ENCODE results near the gene KCNQ1. TPM values are rescaled to one million over a fixed set of nuclear protein-coding genes. Genes with fewer than 3 reads are reported as not detected.

KCNQ1 gene
- total RNA-seq, 1 donor from 2014 or later, result 6.4 TPM

DNA sequence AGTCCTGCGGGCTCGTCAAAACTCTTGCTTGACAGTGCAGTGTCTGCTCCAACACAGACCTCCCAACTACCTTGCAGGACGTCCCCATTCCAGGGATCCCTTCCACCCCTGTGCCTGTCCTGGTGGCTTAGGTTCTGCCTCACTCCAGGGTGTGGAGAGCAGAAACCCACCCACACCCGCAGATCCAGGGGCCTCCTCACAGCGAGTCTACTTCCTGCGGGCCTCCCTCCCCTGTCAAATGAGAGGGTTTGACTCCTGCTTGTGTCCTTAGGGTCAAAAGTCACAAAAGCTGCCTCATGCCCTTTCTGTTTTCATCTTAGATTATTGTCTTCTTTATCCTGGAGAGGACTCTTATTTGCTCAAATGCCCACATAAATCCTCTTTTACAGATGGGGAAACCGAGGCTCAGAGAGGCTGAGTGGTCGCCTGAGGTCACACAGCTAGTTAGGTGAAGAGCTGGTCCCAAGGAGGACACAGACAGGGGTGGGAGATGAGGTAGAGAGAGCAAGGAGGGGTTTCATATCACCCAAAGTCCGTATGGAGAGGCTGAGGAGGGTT, 336.1 kb downstream of the KCNQ1 start:
- H3K9me3 Mint-ChIP-seq, result no peaks in the 10 kb centered on the region
- no peak for DNase-seq

DNA sequence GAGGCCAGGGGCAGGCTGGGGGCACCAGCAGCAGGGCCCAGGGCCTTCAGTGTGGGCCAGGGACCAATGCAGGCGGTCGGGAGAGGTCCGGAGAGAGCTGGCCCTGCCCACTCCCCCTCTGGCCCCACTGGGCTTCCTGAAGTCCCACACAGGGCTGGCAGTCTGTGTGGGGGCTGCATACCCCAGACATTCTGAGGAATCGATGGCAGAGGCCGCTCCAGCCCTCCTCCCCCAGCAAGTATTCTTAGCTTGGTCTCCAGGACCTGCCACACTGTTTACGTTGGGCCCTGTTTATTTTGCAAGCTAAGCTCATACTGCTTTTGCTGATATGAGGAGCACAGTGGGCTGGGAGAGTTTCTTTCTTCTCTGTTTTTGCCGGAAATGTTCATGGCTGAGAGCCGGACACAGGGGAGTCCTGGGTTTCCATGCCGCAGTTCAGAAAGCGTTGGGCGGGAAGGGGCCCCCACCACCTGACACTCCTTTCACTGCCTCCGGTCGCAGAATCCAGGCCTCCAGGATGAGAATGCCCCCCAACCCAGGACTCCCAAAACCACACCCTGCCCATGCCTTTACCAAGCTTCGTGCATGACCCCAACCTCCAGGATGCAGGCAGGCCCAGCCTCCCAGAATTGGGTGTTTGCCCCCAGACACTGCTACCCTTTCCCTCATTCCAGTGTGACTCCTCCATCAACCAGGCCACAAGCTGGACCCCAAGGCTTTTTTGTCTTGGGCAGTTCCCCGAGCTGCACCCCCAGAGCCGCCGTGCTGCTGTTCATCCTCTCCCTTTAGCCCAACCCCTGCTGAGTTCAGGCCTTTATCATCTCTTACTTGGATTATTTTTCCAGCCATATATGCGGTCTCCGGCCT, 336.8 kb downstream of the KCNQ1 start:
- intact Hi-C loops (cut with micrococcal nuclease), result no loop called here
- Mint-ChIP-seq H3K27me3 (peaks cover 17% of the 10 kb centered on the region), H3K36me3 (ENCODE audit: low read depth) (no peaks in the 10 kb centered on the region), H3K4me1 (no peaks in the 10 kb centered on the region), H3K27ac (no peak overlapping the region), H3K4me3 (no peak overlapping the region), H3K9me3 (no peaks in the 10 kb centered on the region)
- DNase-seq, result no peak

More for the DNA sequence above, 336.1 kb downstream of the KCNQ1 start:
- Mint-ChIP-seq H3K27ac (no peak overlapping the region), H3K36me3 (ENCODE audit: low read depth) (no peaks in the 10 kb centered on the region), H3K4me1 (no peaks in the 10 kb centered on the region), H3K27me3 (peaks cover 14% of the 10 kb centered on the region), H3K4me3 (no peak overlapping the region)
- intact Hi-C loops (cut with micrococcal nuclease), result no loop called here

DNA sequence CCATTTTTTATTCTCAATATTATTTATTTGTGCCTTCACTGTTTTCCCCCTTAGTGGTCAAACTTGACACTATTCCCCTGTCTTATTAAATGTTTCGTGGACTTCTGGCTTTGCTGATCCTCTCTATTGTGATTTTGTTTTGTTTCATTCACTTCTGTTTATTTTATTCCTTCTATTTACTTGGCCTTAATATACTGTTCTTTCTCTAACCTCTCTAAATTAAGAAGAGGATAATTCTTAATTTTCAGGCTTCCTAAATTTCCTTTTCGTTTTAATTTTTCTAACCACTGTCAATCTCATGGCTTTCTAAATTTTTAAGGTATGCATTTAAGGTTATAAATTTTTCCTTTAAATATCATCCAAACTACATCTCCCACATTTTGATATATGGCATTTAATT, 338.0 kb downstream of the KCNQ1 start:
- H3K4me1 Mint-ChIP-seq, result no peaks in the 10 kb centered on the region
- H3K4me3 Mint-ChIP-seq, result no peak overlapping the region
- no peaks in the 10 kb centered on the region for H3K36me3 Mint-ChIP-seq (ENCODE audit: low read depth)
- intact Hi-C loops (cut with micrococcal nuclease), result no loop called here
- H3K27ac Mint-ChIP-seq, result no peak overlapping the region
- no peaks in the 10 kb centered on the region for H3K9me3 Mint-ChIP-seq
- DNase-seq, result no peak
- H3K27me3 Mint-ChIP-seq, result peaks cover 19% of the 10 kb centered on the region

DNA sequence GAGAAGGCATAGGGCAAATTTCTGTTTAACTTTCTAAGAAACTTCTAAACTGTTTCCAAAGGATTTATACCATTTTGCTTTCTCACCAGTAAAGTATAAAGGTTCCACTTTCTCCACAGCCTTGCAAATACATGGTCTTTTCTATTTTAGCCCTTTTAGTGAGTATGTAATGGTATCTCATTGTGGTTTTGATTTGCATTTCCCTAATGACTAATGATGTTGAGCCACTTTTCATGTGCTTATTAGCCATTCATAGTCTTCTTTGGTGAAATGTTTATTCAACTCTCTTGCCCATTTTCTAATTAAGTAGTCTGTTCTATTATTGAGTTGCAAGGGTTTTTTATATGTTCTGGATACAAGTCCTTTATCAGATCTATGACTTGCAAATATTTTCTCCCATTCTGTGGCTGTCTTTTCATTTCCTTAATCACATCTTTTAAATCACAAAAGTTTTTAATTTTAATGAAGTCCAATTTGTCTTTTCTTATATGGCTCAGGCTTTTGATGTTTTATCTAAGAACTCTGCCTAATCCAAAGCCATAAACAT, 338.8 kb downstream of the KCNQ1 start:
- Mint-ChIP-seq H3K4me3 (no peak overlapping the region), H3K27me3 (peaks cover 19% of the 10 kb centered on the region), H3K36me3 (ENCODE audit: low read depth) (no peaks in the 10 kb centered on the region), H3K27ac (no peak overlapping the region), H3K4me1 (no peaks in the 10 kb centered on the region), H3K9me3 (no peaks in the 10 kb centered on the region)
- intact Hi-C loops (cut with micrococcal nuclease), result no loop called here
- no peak for DNase-seq

DNA sequence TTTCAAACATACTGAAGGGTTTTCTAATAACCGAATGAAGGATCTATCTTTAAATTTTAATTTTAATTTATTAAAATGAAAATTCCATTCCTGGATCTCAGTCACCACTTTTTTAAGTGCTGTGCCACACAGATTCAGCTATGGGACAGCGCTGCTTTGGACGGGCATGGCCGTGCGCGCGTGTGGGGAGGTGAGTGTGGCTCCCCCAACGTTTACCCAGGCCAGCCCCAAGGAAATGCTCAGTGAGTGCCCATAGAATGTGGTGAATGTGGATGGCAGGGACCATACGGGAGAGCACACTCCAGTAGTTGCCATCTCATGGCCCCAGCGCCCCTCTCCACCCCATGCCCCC, 343.0 kb downstream of the KCNQ1 start:
- Mint-ChIP-seq H3K4me3 (no peak overlapping the region), H3K4me1 (no peaks in the 10 kb centered on the region), H3K9me3 (no peaks in the 10 kb centered on the region), H3K27me3 (peaks cover 19% of the 10 kb centered on the region), H3K27ac (no peak overlapping the region), H3K36me3 (ENCODE audit: low read depth) (no peaks in the 10 kb centered on the region)
- intact Hi-C loops (cut with micrococcal nuclease), result no loop called here
- no peak for DNase-seq

DNA sequence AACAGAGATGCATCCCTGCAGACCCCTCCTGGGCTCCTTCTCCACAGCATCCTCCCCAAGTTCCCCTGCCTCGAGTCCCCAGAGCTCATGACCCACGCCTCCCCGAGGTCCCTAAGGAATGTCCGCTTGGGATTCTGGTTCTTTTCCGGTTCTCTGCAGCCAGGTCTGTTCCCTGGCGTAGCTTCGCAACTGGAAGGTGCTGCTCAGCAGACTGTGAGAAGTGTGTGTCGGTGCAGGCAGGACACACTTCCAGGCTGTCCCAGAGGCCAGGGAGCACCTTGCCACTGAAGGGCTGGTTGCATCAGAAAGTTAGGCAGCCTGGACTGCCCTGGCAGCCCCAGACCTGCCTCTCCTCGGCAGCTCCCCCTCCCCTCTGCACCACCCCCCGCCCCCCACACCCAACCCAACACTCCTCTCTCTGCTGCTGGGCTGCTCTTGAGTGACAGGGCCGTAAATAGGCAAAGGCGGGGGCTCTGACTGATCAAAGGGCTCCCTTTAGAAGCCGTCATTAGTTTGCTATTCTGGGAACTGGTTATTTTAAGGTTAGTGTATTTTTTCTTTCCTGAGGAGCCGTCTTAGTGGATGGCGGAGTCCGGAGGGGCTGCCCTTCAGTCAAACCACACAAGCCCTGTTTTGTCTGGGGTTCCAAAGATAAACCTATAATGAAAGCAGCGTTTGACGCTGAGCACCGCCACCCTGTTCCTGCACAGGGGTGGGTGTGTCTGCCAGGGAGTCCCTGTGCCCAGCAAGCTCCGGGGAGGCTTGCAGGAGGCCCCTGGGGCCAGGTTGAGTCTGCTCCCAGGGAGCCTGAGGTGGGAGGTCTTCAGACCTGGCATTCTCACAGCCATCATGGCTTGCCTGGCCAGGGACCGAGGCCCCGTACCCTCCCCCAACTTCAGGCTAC, 343.6 kb downstream of the KCNQ1 start:
- peaks cover 19% of the 10 kb centered on the region for H3K27me3 Mint-ChIP-seq
- H3K4me3 Mint-ChIP-seq, result no peak overlapping the region
- no peaks in the 10 kb centered on the region for H3K4me1 Mint-ChIP-seq
- intact Hi-C loops (cut with micrococcal nuclease), result no loop called here
- no peaks in the 10 kb centered on the region for H3K9me3 Mint-ChIP-seq
- no peaks in the 10 kb centered on the region for H3K36me3 Mint-ChIP-seq (ENCODE audit: low read depth)
- no peak overlapping the region for H3K27ac Mint-ChIP-seq
- no peak for DNase-seq

DNA sequence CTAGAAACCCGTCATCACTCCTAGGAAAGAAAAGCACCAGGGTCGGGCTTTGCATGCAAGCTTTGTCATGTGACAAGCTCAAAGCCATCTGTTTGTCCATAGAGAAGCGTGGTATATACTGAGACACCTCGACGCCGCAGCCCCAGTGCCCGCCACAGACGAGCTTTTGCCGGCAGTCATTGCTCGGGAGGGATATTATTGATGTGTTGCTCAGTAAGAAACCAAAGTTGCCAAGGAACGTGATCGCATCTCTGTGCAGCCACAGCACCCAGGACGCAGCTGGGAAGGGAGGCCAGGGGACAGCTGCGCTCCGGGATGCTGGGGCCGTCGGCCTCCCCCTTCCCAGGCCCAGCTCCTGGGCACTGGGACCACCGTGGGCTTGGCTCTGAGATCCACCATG, 344.5 kb downstream of the KCNQ1 start:
- Mint-ChIP-seq H3K4me3 (no peak overlapping the region), H3K27me3 (peaks cover 12% of the 10 kb centered on the region), H3K9me3 (no peaks in the 10 kb centered on the region), H3K4me1 (no peaks in the 10 kb centered on the region), H3K36me3 (ENCODE audit: low read depth) (no peaks in the 10 kb centered on the region), H3K27ac (no peak overlapping the region)
- DNase-seq, result no peak
- intact Hi-C loops (cut with micrococcal nuclease), result no loop called here

DNA sequence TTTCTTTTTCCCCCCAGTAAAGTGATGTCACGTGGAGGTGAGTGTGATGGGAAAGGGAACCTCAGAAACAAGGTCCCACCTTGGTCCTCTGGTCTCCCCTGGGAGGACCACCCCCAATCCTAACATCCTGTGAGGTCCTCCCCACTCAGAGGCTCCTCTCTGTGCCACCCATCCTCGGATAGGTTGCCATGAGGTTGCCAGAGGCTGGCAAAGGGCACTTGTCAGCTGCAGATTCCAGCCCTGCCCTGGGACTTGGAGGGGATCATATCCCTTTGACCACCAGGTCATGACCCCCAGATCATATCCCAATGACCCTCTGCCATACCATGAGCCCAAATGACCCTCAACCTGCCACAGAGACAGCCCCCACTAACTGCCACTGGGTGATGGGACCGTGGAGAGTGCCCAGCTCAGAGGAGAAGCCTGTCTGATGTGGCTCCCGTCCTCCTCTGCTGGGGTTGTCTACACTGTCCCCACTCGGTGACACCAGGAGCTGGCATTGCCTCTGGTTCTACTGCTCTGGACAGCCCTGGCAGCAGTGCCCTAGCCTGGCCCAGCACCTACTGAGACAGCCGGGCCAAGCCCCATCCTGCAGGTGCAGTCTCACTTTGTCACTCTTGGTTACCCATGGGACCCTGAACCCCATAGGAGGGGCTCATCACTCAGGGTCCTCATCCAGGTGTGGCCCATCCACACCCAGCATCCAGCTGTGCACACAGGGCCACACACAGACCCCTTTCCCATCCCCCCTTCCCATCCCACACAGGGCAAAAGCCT, 345.2 kb downstream of the KCNQ1 start:
- intact Hi-C loops (cut with micrococcal nuclease), result no loop called here
- no peaks in the 10 kb centered on the region for H3K36me3 Mint-ChIP-seq (ENCODE audit: low read depth)
- no peak for DNase-seq
- no peaks in the 10 kb centered on the region for H3K4me1 Mint-ChIP-seq
- no peak overlapping the region for H3K4me3 Mint-ChIP-seq
- no peak overlapping the region for H3K27ac Mint-ChIP-seq
- no peaks in the 10 kb centered on the region for H3K9me3 Mint-ChIP-seq
- peaks cover 9% of the 10 kb centered on the region for H3K27me3 Mint-ChIP-seq

DNA sequence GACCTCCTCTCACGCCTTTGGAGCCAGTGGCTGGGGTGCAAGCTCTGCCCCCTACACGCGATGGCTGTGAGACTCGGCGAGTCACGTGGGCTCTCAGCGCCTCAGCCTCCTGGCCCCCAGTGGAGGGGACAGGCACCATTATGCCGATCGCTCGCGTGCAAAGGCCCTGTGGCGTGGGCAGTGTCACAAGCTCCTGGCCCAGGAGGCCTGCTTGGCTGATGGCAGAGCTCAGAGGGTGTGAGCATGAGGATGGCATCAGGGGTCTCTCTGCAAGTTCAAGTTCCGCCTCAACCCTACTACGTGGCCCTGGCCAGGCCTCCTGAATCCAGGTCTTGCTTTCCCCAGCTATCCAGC, 345.7 kb downstream of the KCNQ1 start:
- H3K36me3 Mint-ChIP-seq (ENCODE audit: low read depth), result no peaks in the 10 kb centered on the region
- no peak overlapping the region for H3K27ac Mint-ChIP-seq
- H3K27me3 Mint-ChIP-seq, result peaks cover 7% of the 10 kb centered on the region
- intact Hi-C loops (cut with micrococcal nuclease), result no loop called here
- H3K9me3 Mint-ChIP-seq, result no peaks in the 10 kb centered on the region
- H3K4me3 Mint-ChIP-seq, result no peak overlapping the region
- no peak for DNase-seq
- H3K4me1 Mint-ChIP-seq, result no peaks in the 10 kb centered on the region

DNA sequence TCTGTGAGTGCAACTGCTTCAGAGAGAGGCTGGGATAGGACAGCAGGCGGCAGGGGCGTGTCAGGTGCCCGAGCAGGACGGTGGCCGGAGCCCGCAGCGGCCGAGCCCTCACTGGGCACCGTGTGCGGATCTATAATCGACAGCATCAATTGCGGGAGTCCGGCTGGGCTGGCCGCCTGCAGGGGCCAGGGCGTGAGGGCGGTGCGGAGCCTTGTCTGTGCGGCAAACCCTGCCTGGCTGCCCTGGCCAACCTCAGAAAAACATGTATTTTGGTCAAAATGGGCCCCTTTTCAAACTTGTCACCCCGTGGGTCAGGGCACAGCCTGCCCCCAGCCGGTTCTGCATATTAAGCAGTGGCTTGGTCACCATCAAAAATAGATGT, 346.3 kb downstream of the KCNQ1 start:
- Mint-ChIP-seq H3K27ac (no peak overlapping the region), H3K27me3 (peaks cover 7% of the 10 kb centered on the region), H3K36me3 (ENCODE audit: low read depth) (no peaks in the 10 kb centered on the region), H3K9me3 (no peaks in the 10 kb centered on the region), H3K4me3 (no peak overlapping the region), H3K4me1 (no peaks in the 10 kb centered on the region)
- no peak for DNase-seq
- intact Hi-C loops (cut with micrococcal nuclease), result no loop called here

DNA sequence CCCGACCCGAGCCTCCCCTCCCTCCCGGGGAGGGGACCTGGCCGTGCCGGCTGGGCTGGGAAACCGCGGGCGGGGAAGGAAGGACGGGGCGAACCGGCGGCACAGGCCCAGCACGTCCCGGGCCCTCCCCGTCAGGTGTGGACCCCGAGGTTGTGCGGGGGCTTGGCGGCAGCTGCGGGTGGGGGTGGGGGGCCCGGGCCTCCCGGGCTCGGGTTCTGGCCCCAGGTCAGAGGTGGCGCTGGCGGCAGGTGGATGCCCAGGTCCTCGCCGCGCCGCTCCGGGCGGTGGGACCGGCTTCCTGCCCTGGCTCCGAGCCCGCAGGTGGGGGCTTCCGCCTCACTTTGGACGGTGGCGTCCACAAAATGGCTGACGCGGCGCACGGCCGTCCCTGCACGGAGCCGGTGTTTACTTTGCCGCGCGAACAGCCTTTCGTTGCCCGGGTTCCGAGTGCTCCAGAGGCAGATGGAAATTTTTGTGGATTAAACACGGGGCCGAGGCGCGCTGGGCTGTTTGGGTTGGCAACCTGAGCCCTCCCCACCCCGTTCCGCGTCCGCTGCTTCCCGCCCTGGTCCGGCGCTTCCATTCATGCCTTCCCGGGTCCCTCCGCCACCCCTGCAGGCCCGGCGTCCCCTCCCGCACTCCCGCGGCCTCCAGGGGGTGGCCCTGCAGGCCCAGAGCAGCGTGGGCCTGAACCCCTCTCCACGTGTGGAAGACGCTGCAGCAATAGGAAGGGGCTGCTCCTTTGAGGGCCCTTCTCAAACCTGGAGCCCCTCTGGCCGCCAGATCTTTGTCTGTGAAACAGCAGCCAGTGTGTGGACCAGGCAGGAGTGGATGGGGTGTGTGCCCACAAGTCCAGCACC, 346.9 kb downstream of the KCNQ1 start:
- no peaks in the 10 kb centered on the region for H3K4me1 Mint-ChIP-seq
- H3K27ac Mint-ChIP-seq, result no peak overlapping the region
- peak overlapping the region; percentile 37 for H3K4me3 Mint-ChIP-seq
- H3K27me3 Mint-ChIP-seq, result peaks cover 4% of the 10 kb centered on the region
- no peaks in the 10 kb centered on the region for H3K36me3 Mint-ChIP-seq (ENCODE audit: low read depth)
- intact Hi-C loops (cut with micrococcal nuclease), result no loop called here
- H3K9me3 Mint-ChIP-seq, result no peaks in the 10 kb centered on the region
- DNase-seq, result peak; percentile 63

DNA sequence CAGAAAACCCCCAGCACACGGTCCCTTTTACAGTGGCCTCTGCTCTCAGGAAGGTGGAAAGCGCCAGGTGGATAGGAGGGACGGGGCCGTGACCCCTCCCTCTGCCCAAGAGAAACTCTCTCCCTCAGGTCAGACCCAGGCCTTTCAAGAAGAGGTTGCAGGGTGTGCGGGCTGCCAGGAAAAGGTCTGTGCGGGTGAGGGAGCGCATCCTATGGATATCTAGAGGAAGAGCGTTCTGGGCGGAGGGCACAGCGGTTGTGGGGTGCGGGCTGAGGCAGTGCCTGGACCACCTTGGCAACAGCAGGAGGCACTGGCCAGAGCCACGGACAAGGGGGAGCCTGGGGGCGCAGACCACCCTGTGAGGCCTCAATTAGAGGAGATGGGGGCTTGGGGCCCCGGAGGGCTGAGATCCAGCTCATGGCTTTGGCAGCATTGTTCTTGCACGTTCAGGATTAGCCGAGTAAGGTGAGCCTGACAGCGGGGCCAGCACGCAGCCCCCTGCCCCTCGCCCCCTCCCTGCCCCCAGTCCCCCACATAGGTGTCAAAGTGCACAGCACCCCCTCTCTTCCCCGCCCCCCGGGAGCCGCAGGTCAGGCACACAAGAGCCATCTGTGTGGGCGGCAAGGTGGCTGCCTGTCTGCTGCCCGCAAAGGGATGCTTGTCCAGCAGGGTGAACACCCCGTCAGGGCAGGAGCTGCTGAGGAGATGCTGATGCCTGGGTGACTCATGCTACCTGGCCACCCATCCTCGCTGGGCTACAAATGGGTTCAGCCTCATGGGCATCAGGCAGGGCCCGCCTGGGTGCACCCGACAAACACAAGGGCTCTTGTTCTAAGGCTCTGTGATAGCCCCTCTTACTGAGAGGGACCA, 347.8 kb downstream of the KCNQ1 start:
- H3K9me3 Mint-ChIP-seq, result no peaks in the 10 kb centered on the region
- no peak overlapping the region for H3K4me3 Mint-ChIP-seq
- H3K27me3 Mint-ChIP-seq, result peaks cover 3% of the 10 kb centered on the region
- intact Hi-C loops (cut with micrococcal nuclease), result no loop called here
- no peaks in the 10 kb centered on the region for H3K4me1 Mint-ChIP-seq
- no peaks in the 10 kb centered on the region for H3K36me3 Mint-ChIP-seq (ENCODE audit: low read depth)
- no peak overlapping the region for H3K27ac Mint-ChIP-seq
- DNase-seq, result no peak
